HK-2 (cell line): ENCODE measurements around the gene LYZL2.
"Not testable (repeated sequence)": the region's sequence is repeated elsewhere in the genome, so short reads cannot be mapped to it uniquely, and the experiment has no call there.

ENCODE experiments used
- DNase-seq: peaks from one replicate; pipeline ENCODE4 v3.0.0-alpha.2; 2018; ENCODE audit not compliant: unreplicated experiment

LYZL2 gene

GRCh38 chr10:30594077-30594476 lies 35.5 kb downstream of the LYZL2 start:
- DNase-seq, result no peak

- not testable (repeated sequence) for DNase-seq
Observed at GRCh38 chr10:30592770-30593169, 36.8 kb downstream of the LYZL2 start.

- DNase-seq, result peak; percentile 28
Observed at GRCh38 chr10:30591249-30591670, 38.3 kb downstream of the LYZL2 start.

GRCh38 chr10:30589441-30589840 lies 40.1 kb downstream of the LYZL2 start:
- no peak for DNase-seq

GRCh38 chr10:30587522-30588031 lies 42.0 kb downstream of the LYZL2 start:
- peak; percentile 50 for DNase-seq

- DNase-seq, result no peak
Observed at GRCh38 chr10:30586828-30587227, 42.7 kb downstream of the LYZL2 start.

GRCh38 chr10:30583778-30584415 lies 45.7 kb downstream of the LYZL2 start:
- DNase-seq, result peak; percentile 10

GRCh38 chr10:30581779-30582380 lies 47.7 kb downstream of the LYZL2 start:
- peak; percentile 8 for DNase-seq

GRCh38 chr10:30580676-30581075 lies 48.9 kb downstream of the LYZL2 start:
- no peak for DNase-seq

- no peak for DNase-seq
Observed at GRCh38 chr10:30580241-30580640, 49.3 kb downstream of the LYZL2 start.

- no peak for DNase-seq
Observed at GRCh38 chr10:30579574-30579973, 50.0 kb downstream of the LYZL2 start.

GRCh38 chr10:30577048-30577447 lies 52.5 kb downstream of the LYZL2 start:
- DNase-seq, result no peak

- DNase-seq, result no peak
Observed at GRCh38 chr10:30576641-30577040, 52.9 kb downstream of the LYZL2 start.

- DNase-seq, result no peak
Observed at GRCh38 chr10:30574432-30574796, 55.1 kb downstream of the LYZL2 start.

GRCh38 chr10:30573721-30574431 lies 55.7 kb downstream of the LYZL2 start:
- DNase-seq, result no peak

- DNase-seq, result no peak
Observed at GRCh38 chr10:30565449-30565848, 64.1 kb downstream of the LYZL2 start.

- no peak for DNase-seq
Observed at GRCh38 chr10:30562787-30563186, 66.8 kb downstream of the LYZL2 start.
